Activated T-helper 1 cell treated with anti-CD3 and anti-CD28 coated beads, Interleukin-12 subunit alpha, Interleukin-12 subunit beta, Interleukin-2, Interleukin-4 antibody, amounts not matched to agents 30 ng/mL and 10 ng/mL and 1 ng/mL, durations not matched to agents 14 hours and 24 hours and 36 hours (primary cell): ENCODE measurements around the gene INAFM2. TPM values are rescaled to one million over a fixed set of nuclear protein-coding genes. Genes with fewer than 3 reads are reported as not detected.

Source experiments
- DNase-seq: peaks from one replicate; pipeline ENCODE4 v3.0.0; 2021; ENCODE audit warnings: low spot score
- H3K27ac Mint-ChIP-seq: one replicate; pipeline ENCODE4 v1.8.0; 2021; ENCODE audit warnings: mild to moderate bottlenecking, mixed read lengths
- H3K27me3 Mint-ChIP-seq: one replicate; pipeline ENCODE4 v1.8.0; 2022; ENCODE audit warnings: mild to moderate bottlenecking, moderate library complexity, mixed read lengths; ENCODE audit not compliant: insufficient read depth
- H3K36me3 Mint-ChIP-seq: one replicate; pipeline ENCODE4 v1.8.0; 2021; ENCODE audit warnings: low read depth, mixed read lengths
- H3K4me1 Mint-ChIP-seq: one replicate; pipeline ENCODE4 v1.8.0; 2021; ENCODE audit warnings: low read depth, mixed read lengths
- H3K4me3 Mint-ChIP-seq: one replicate; pipeline ENCODE4 v1.8.0; 2021; ENCODE audit warnings: mild to moderate bottlenecking, moderate library complexity, mixed read lengths
- H3K9me3 Mint-ChIP-seq: one replicate; pipeline ENCODE4 v1.8.0; 2021; ENCODE audit warnings: mixed read lengths
- intact Hi-C: fragments of 100-400 bp; cut with micrococcal nuclease; formaldehyde crosslinking; loops from one replicate; pipeline ENCODE4 v1.15.1; 2024
- total RNA-seq: library from RNA; stranded (reverse); gene quantifications from 2 replicates; pipeline ENCODE4 v1.2.3, GENCODE V29; 2022

INAFM2 gene
- total RNA-seq, 1 donor from 2014 or later, result 19.2 TPM

GRCh38 chr15:40338921-40339620 lies 15.6 kb downstream of the INAFM2 start:
- H3K36me3 Mint-ChIP-seq, result no peaks in the 10 kb centered on the region
- no peak for DNase-seq
- peaks cover 11% of the 10 kb centered on the region for H3K4me1 Mint-ChIP-seq
- H3K4me3 Mint-ChIP-seq, result no peak overlapping the region
- intact Hi-C loops, result loop anchor here (1.0 to 5.0 kb wide), 4 partner anchors 18 to 122 kb away; partner anchors contain the start of gene PLCB2
- H3K9me3 Mint-ChIP-seq, result no peaks in the 10 kb centered on the region
- peaks cover 2% of the 10 kb centered on the region for H3K27me3 Mint-ChIP-seq
- H3K27ac Mint-ChIP-seq, result no peak overlapping the region

DNA sequence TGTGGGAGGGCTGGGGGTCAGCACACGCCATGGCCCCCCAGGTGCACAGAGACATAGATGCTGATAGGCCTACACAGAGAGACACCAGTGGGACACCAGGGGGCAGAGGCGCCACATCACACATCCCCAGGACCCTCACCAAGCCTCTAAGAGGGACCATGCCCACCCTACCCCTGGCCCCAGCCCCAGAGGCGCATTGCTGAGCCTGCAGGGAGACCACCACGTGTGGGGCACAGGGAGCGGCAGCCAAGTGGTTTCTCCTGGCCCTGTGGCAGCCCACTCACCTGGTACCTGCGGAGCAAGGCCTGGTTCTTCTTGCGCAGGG lies 16.1 kb downstream of the INAFM2 start:
- Mint-ChIP-seq H3K27ac (no peak overlapping the region), H3K4me1 (peaks cover 6% of the 10 kb centered on the region), H3K9me3 (no peaks in the 10 kb centered on the region), H3K4me3 (no peak overlapping the region), H3K27me3 (peaks cover 6% of the 10 kb centered on the region), H3K36me3 (no peaks in the 10 kb centered on the region)
- no peak for DNase-seq
- intact Hi-C loops, result loop anchor here (5.0 kb wide), 1 partner anchor 122 kb away; no protein-coding TSS in a partner anchor

DNA sequence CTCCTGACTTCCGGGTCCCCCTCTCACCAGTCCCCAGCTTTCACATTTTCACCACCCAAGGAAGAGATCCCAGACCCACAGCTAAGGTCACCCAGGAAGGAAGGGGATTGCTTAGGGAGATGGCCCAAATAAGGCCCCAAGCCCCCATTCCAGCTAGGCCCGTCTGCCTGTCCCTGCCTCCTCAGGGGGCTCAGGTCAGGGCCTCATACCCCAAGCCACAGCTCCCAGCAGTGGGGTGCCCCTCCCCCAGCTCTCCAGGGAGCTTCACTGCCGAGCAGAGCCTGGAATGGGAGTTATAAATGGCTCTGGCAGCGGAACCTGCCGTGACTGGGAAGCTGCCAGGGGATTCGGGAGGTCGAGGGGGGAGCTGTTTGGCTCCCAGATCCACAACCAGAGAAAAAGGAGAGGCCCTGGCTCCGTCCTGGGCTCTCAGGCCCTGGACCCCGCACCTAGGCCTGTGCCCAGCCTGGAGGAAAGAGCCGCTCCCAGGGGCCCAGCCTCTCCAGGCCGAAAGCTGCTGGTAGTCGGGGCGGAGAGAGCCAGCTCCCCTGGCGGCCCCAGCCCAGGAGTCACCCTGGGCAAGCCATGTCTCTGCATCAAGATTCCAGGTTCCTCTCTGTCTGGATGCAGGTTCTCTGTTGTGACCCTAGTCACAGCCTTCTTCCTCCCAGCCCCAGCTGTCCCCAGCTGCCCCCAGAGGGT lies 16.7 kb downstream of the INAFM2 start:
- Mint-ChIP-seq H3K27me3 (peaks cover 6% of the 10 kb centered on the region), H3K4me1 (peaks cover 5% of the 10 kb centered on the region), H3K27ac (no peak overlapping the region), H3K9me3 (no peaks in the 10 kb centered on the region), H3K36me3 (no peaks in the 10 kb centered on the region), H3K4me3 (no peak overlapping the region)
- no peak for DNase-seq
- intact Hi-C loops, result loop anchor here (5.0 kb wide), 1 partner anchor 167 kb away; no protein-coding TSS in a partner anchor

DNA sequence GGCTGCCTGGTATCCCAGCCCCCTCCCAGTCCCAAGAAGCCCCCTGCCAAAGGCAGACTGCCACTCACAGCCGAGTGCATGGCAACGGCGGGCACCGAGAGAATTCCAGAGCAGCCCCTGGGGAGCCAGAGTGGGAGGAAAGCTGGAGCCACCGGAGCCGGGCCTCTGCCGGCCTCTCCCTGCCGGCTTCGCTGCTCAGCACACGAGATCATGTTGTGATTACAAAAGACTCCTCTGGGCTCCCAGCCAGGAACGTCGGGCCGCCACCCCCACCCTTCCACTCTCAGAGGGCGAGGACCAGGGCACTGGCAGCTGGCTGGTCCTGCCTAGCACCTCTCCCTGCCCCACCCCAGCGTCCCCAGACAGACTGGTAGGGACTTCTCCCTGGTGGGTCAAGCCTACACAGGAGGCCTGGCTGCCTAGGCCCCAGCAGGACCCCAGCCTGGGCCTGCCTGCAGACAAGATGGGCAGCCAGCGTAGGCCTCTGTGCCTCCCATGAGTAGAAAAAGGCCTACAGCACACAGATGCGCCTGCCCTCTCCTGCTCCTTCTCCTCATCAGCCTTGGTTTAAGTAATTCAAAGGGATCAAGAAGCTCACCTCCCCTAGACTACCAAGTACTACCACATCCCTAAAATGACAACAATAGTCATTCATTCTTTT lies 17.4 kb downstream of the INAFM2 start, which contains the start of gene CCDC9B:
CCDC9B (minus strand) TSS at position 200 of the 661 bp plus-strand sequence; CDS start at position 80, 120 bp downstream.
- DNase-seq, result no peak
- peaks cover 5% of the 10 kb centered on the region for H3K4me1 Mint-ChIP-seq
- H3K9me3 Mint-ChIP-seq, result no peaks in the 10 kb centered on the region
- H3K27ac Mint-ChIP-seq, result no peak within 1 kb of the TSS
- intact Hi-C loops, result loop anchor here (5.0 kb wide), 1 partner anchor 166 kb away; no protein-coding TSS in a partner anchor
- peaks cover 6% of the 10 kb centered on the region for H3K27me3 Mint-ChIP-seq
- no peaks in the 10 kb centered on the region for H3K36me3 Mint-ChIP-seq
- no peak within 1 kb of the TSS for H3K4me3 Mint-ChIP-seq

- Mint-ChIP-seq H3K9me3 (no peaks in the 10 kb centered on the region), H3K36me3 (no peaks in the 10 kb centered on the region), H3K27me3 (peaks cover 6% of the 10 kb centered on the region), H3K27ac (no peak overlapping the region), H3K4me3 (no peak overlapping the region), H3K4me1 (peaks cover 5% of the 10 kb centered on the region)
- intact Hi-C loops, result loop anchor here (5.0 kb wide), 1 partner anchor 165 kb away; no protein-coding TSS in a partner anchor
- no peak for DNase-seq
Observed at GRCh38 chr15:40342416-40343320, 19.2 kb downstream of the INAFM2 start.

GRCh38 chr15:40343512-40343911 lies 20.0 kb downstream of the INAFM2 start:
- H3K4me3 Mint-ChIP-seq, result no peak overlapping the region
- intact Hi-C loops, result loop anchor here (5.0 kb wide), 1 partner anchor 164 kb away; no protein-coding TSS in a partner anchor
- H3K9me3 Mint-ChIP-seq, result no peaks in the 10 kb centered on the region
- no peaks in the 10 kb centered on the region for H3K36me3 Mint-ChIP-seq
- H3K4me1 Mint-ChIP-seq, result no peaks in the 10 kb centered on the region
- no peak overlapping the region for H3K27ac Mint-ChIP-seq
- H3K27me3 Mint-ChIP-seq, result peaks cover 6% of the 10 kb centered on the region
- no peak for DNase-seq

DNA sequence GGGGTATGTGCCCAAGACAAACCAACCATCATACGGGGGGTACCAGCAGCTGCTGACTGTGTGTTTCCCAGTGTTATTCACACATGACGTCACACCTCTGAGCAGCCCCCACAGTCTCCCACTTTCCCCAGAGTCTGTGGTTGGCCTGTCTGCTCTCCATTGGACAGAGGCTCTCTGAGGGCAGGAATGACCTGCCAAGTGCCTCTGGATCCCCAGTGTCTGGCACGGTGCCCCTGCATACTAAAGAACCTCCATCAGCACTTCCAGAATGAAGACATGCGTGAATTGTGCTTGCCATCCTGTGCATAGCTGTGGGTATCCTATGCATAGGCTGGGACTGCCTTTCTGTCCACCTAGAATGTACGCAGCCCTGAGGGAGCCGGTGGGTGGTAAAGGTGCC lies 20.7 kb downstream of the INAFM2 start:
- no peaks in the 10 kb centered on the region for H3K4me1 Mint-ChIP-seq
- no peak overlapping the region for H3K27ac Mint-ChIP-seq
- peaks cover 6% of the 10 kb centered on the region for H3K27me3 Mint-ChIP-seq
- no peak for DNase-seq
- no peak overlapping the region for H3K4me3 Mint-ChIP-seq
- intact Hi-C loops, result loop anchor here (1.0 to 5.0 kb wide), 3 partner anchors 24 to 163 kb away; no protein-coding TSS in a partner anchor
- no peaks in the 10 kb centered on the region for H3K9me3 Mint-ChIP-seq
- no peaks in the 10 kb centered on the region for H3K36me3 Mint-ChIP-seq

GRCh38 chr15:40344631-40345120 lies 21.2 kb downstream of the INAFM2 start:
- Mint-ChIP-seq H3K4me1 (no peaks in the 10 kb centered on the region), H3K4me3 (no peak overlapping the region), H3K36me3 (no peaks in the 10 kb centered on the region), H3K27ac (no peak overlapping the region), H3K27me3 (peaks cover 6% of the 10 kb centered on the region), H3K9me3 (no peaks in the 10 kb centered on the region)
- intact Hi-C loops, result loop anchor here (1.0 to 5.0 kb wide), 3 partner anchors 24 to 163 kb away; no protein-coding TSS in a partner anchor
- peak; percentile 64 for DNase-seq

- Mint-ChIP-seq H3K36me3 (no peaks in the 10 kb centered on the region), H3K4me3 (no peak overlapping the region), H3K27me3 (peaks cover 6% of the 10 kb centered on the region), H3K9me3 (no peaks in the 10 kb centered on the region), H3K27ac (no peak overlapping the region), H3K4me1 (no peaks in the 10 kb centered on the region)
- intact Hi-C loops, result no loop called here
- DNase-seq, result no peak
Observed at GRCh38 chr15:40345225-40345866, 21.9 kb downstream of the INAFM2 start.

GRCh38 chr15:40345867-40346578 lies 22.5 kb downstream of the INAFM2 start:
- H3K9me3 Mint-ChIP-seq, result no peaks in the 10 kb centered on the region
- no peaks in the 10 kb centered on the region for H3K4me1 Mint-ChIP-seq
- no peaks in the 10 kb centered on the region for H3K36me3 Mint-ChIP-seq
- no peak overlapping the region for H3K27ac Mint-ChIP-seq
- no peak overlapping the region for H3K4me3 Mint-ChIP-seq
- intact Hi-C loops, result no loop called here
- DNase-seq, result no peak
- peaks cover 6% of the 10 kb centered on the region for H3K27me3 Mint-ChIP-seq
